HG02870 (cell line): ENCODE data around the gene SLC6A8.
"Not testable (repeated sequence)": the region's sequence is repeated elsewhere in the genome, so short reads cannot be mapped to it uniquely, and the experiment has no call there.

Experiments used
- ATAC-seq: cut with Tn5 transposase; IDR thresholded peaks from one replicate; pipeline ENCODE4 v1.9.1; 2021; ENCODE audit warnings: mild to moderate bottlenecking, moderate library complexity; ENCODE audit not compliant: unreplicated experiment

The SLC6A8 gene

DNA sequence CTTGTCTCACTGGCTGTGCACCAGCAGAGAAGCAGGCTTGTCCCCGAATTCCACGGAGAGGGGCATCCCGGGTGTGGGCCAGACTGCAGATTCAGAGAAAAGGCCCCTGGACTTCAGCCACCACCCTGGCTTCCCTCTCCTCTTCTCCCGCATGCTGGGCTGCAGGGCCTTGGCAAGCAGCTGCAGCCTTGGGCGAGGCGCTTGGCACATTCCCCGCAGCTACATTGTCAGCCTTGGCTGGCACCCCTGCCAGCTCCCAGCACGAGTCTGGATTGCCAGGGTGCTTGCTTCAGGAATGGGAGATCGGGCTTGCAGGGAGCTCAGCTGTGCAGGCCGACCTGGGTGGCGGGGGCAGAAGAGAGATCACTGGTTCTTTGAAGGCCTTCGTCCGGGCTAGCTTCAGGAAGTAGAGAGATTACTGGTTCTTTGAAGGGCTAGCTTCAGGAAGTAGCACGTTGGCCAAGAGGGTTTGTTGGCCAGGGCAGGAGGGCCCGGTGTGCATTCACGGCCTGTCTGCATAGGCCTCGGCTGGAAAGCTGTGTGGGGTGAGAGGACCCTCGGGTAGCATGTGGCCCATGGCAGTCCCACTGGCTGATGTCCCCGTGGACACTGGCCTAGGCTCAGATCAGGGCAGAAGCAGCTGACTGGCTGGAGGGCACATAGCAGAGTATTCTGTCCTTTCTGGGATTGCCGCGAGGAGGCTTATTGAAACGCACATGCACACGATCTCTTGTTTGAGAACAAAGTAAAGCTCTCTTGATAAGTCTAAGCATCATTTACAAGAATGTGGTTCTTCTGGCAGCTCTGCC lies 39.6 kb downstream of the SLC6A8 start:
- ATAC-seq, result no peak

- no peak for ATAC-seq
Measured at GRCh38 chrX:153728095-153728494, 40.4 kb downstream of the SLC6A8 start.

- no peak for ATAC-seq
Measured at GRCh38 chrX:153728951-153729631, 41.4 kb downstream of the SLC6A8 start.

DNA sequence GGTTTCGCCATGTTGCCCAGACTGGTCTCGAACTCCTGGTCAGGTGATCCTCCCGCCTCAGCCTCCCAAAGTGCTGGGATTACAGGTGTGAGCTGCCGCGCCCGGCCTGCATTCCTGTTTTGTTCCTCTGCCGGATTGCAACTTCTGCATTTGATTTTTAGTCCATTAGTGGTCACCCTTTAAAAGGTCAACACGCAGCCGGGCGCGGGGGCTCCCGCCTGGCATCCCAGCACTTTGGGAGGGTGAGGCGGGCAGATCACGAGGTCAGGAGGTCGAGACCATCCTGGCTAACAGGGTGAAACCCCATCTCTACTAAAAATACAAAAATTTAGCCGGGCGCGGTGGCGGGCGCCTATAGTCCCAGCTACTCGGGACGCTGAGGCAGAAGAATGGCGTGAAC lies 42.4 kb downstream of the SLC6A8 start:
- not testable (repeated sequence) for ATAC-seq

DNA sequence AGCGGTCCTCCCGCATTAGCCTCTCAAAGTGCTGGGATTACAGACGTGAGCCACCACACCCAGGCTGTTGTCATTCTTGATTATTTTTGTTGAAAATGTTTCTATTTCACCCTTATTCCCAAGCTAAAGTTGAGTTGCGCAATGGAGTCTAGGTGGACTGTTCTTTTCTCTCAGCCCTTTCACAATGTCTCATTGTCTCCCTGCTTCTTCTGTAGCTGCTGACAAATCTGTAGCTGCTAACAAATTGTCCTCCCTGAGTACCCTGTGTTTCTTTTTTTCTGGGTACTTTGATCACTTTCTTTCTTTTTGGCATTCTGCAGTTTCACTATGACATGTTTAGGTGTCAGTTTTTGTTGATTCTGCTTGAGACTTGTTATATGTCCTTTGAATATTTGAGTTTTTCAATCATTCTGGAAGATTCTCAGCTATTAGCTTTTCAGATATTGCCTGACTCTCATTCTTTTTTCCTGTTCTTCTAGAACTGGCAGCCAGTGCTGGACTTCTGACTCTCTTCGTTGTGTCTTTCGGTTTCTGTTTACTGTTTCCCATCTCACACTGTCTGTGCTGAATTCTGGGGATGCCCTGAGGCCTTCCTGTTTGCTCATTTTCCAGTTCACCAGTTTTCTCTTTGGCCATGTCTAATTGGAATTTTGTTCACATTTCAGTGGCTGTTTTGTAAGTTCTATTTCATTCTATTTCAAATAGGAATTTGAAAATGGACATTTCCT lies 43.6 kb downstream of the SLC6A8 start:
- no peak for ATAC-seq

DNA sequence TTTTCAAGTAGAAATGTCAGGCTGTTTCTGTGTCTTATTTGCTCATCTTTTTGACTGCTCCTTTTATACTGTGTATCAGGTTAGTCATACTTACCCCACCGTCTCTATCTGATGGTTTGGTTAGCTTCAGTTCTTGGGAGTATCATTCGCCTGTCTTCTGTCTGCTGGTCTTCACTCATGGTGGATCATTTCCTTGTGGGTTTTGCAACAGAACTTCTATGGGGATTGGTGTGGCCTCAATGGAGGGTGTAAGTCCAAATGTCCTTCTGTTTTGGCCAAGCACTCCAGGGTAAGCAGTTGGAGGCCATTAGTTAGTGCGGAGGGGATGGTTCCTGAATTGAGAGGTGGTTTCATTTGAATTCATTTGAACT lies 44.1 kb downstream of the SLC6A8 start:
- no peak for ATAC-seq

DNA sequence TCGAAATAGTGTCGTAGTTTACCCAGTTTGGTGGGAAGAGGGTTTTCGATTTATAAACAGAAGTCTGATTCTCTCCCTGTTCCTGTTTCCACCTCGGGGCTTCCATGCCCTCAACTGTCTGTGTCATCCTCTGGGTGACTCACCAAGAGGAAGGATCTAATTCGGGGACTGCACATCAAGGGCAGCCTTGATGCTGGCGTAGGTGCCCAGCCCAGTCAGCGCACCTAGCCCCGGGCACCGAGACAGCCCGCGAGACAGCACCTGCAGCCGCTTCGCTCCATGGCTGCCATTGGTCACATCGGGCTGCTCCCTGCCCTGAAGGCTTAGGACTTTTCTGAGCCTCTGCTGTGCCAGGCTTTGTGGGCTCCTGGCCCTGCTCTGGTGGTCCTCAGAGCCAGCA lies 44.7 kb downstream of the SLC6A8 start:
- no peak for ATAC-seq

DNA sequence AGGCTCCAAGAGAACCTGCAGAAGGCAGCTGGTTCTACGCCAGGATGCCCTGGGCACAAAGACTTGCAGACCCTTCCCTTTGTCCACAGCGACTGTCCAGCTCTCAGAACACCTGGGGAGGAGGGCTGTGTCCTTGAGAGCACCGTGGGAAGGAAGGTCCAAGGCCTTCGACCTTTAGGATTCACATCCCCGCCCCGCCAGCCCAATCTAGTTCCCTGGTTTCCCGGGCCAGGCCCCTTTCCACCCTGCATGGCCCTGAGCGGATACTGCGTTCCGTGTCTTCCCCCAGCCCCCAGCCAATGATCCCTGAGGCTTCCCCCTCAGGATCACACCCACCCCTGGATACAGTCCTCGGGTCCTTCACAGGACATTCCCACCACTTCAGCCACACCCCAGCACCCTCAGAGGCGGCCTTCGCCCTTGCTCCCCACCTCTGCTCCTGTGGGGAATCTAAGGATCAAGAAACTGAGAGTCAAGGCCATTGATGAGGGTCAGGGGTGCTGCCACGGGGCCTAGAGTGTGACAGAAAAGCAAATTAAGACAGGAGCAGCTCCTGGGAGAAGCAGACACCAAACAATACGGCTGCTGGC lies 46.0 kb downstream of the SLC6A8 start:
- ATAC-seq, result no peak

DNA sequence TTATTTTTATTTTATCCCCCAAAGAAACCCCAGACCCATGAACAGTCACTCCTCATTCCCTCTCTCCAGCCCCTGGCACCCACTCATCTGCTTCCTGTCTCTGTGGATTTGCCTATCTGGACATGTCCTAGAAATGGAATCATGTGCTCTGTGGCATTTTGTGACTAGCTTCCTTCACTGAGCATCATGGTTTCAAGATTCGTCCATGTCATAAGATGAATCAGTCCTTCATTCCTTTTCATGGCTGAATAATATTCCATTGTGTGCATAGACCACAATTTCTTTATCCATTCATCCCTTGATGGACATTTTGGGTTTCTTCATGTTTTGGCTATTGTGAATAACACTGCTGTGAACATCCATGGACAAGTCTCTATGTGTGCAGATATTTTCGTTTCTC lies 47.1 kb downstream of the SLC6A8 start:
- ATAC-seq, result no peak

DNA sequence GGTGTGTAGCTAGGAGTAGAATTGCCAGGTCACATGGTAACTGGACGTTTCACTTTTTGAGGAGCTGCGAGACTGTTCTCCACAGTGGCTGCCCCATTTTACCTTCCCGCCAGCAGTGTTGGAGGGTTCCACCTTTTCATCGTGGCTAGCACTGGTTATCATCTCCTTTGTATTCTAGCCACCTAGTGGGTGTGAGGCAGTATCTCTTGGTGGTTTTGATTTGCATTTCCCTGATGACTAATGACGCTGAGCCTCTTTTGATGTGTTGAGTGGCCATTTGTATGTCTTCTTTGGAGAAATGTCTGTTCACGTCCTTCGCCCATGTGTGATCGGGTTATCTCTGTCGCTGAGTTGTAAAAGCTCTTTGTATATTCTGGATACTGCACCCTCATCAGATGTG lies 47.5 kb downstream of the SLC6A8 start:
- no peak for ATAC-seq

DNA sequence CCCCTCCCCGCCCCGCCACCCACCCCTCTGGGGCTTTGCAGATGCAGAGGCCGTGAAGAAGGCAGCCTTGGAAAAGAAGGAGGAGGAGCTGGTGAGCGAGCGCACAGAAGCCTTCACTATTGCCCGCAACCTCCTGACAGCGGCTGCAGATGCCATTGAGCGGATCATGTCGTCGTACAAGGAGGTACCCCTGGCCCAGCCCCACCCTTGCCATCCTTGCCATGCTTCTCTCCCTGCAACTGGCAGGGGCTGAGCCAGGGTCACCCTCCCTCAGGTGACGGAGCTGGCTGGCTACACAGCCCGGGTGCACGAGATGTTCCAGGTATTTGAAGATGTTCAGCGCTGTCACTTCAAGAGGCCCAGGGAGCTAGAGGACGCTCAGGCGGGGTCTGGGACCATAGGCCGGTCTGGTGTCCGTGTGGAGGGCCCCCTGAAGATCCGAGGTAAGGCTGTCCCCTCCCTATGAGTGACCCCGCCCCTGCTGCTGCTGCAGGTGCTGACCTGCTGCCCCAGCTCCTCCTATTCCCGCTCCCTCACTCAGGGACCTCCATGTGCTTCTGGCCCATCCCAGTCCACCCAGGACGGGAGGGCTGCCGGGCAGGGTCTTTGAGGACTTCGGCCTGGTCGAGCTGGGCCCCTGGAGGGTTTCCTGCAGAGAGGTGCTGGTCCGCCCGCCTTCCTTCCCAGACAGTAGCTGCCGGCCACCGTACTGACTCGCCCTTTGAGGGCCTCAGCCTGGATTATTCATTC lies 48.5 kb downstream of the SLC6A8 start:
- no peak for ATAC-seq

- ATAC-seq, result no peak
Measured at GRCh38 chrX:153736871-153737441, 49.2 kb downstream of the SLC6A8 start.

- ATAC-seq, result no peak
Measured at GRCh38 chrX:153738056-153738605, 50.4 kb downstream of the SLC6A8 start.

GRCh38 chrX:153739754-153740486 lies 52.2 kb downstream of the SLC6A8 start:
- ATAC-seq, result no peak

DNA sequence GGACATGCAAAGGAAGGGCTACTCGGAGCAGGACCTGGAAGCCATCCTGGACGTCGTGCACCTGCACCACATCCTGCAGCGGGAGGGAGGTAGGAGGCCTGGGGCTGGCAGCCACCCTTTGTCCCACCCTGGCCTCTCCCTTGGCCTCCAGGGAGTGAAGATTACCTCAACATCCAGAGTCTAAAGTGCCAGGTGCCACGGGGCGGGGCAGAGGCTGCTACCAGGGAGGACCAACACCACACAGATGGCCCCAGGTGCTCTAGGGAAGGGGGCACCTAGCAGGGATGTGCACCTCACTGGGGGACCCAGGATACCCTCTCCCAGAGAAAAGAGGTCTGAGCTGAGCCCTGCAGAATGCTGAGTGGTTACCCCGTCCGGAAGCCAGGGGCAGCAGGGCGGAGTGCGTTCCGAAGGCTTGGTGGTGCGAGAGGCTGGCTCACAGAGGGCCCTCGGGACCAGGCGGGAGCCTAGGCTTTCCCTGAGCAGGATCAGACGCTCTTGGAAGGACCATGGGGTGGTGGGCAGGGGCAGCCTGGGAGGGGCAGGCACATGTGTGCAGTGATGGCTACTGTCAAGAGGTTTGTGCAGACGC lies 53.0 kb downstream of the SLC6A8 start:
- ATAC-seq, result no peak

GRCh38 chrX:153741446-153741845 lies 53.7 kb downstream of the SLC6A8 start:
- ATAC-seq, result no peak

DNA sequence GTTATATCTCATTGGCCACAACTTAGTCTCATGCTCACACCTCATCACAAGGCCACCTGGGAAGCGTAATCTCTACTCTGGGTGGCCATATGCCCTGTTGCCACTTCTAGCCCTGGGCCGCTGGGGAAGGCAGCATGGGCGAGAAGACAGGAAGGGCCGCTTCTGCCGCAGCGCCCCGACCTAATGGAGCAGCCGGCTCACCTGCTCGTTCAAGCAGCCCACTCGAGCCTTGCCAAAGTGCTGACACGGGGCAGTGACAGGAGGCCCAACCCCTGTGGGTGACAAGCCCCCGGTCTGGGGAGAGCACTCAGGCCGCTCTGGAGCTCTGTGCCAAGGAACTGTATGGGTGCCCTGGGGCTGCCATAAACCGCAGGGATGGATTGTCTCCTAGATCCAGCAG lies 54.4 kb downstream of the SLC6A8 start:
- not testable (repeated sequence) for ATAC-seq

DNA sequence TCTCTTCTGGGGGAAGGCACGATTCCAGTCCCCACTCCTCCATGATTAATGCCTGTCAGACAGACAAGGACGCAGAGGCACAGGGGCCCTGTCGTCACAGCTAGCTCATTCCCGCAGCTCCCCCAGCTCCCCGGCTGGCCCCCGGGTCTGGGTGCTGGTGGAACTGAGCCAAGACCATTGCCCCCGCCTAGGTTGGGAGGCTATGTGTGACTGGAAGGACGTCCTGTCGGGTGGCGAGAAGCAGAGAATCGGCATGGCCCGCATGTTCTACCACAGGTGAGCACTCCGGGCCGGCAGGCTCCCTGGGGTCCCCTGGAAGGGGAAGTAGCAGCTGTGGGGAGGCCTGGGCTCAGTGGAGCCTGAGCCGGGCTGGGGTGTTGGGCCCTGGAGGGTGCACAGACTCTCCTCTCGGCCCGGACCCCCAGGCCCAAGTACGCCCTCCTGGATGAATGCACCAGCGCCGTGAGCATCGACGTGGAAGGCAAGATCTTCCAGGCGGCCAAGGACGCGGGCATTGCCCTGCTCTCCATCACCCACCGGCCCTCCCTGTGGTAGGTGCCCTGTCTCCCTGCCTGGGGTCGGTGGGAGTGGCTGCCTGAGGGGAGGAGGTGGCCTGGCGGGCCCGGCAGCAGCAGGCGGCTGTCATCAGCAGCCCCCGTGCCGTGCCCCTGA lies 55.2 kb downstream of the SLC6A8 start:
- ATAC-seq, result not testable (repeated sequence)
